ENCODE measurements around the gene TSKU.

The TSKU gene

DNA sequence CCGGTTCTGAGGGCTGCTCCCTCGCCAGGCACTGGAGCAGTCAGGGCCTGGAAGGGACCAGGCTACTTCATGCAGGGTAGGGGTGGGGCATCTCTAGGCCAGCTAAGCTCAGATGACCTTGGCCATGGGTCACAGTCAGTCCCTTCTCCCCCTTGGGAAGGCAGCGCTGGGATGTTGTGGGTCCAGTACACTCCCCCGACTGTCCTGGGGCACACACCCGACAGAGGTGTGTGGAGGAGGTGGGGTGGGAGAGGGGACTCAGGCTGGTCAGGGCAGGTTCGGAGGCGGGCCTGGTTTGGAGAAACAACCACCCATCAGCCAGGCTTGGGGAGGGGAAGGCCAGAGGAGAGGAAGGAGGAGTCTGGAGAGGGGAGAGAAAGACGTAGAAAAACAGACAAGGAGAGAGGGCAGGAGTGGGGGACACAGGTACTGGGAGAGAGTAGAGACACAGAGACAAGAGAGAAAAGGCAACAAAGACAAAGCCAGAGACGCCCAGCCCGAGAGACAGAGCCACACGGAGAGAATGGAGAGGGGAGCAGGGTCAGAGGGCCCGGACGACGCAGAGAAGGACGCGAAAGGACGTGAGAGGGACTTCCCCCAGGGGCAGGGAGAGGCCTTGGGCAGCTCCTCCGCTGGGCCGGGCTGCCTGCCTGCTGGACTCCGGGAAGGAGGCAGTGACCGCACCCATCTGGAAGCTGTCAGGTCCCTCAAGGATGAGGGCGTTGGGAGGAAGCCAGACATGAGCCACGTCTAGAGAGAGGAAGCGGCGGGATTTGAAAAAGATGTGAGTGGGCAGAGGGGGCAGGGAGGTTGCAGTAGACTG, 30.6 kb upstream of the TSKU start:
- peak in 1 of 2 donors; percentile 50 for DNase-seq

GRCh38 chr11:76753449-76753848, 29.7 kb upstream of the TSKU start:
- DNase-seq, result no peak

GRCh38 chr11:76753950-76754349, 29.2 kb upstream of the TSKU start:
- no peak for DNase-seq

GRCh38 chr11:76756341-76756741, 26.8 kb upstream of the TSKU start:
- no peak for DNase-seq

- no peak for DNase-seq
Measured at GRCh38 chr11:76758311-76758710, 24.8 kb upstream of the TSKU start.

DNA sequence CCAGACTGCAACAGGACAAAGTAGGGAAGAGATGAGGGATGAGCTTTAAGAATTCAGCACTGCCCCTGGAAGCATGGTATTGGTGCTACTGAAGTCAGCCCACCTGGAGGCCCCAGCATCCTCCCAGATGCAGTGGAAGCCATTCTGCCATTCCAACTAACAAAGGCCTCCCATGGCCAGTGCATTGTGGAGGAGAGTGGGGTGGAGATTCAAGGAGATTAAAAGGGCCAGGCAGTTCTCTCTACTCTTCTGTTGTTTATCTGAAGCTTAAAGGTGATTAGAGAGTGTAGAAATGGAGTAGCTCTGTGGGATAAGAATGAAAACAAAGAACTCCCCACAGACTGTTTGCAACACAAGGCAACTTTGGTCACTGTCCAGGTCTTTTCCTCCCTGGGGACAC, 24.1 kb upstream of the TSKU start:
- DNase-seq, result no peak

GRCh38 chr11:76759517-76759916, 23.6 kb upstream of the TSKU start:
- DNase-seq, result no peak

GRCh38 chr11:76760236-76760635, 22.9 kb upstream of the TSKU start:
- no peak for DNase-seq

- no peak for DNase-seq
Measured at GRCh38 chr11:76761718-76762355, 21.3 kb upstream of the TSKU start.

- DNase-seq, result no peak
Measured at GRCh38 chr11:76762356-76762752, 20.8 kb upstream of the TSKU start.

DNA sequence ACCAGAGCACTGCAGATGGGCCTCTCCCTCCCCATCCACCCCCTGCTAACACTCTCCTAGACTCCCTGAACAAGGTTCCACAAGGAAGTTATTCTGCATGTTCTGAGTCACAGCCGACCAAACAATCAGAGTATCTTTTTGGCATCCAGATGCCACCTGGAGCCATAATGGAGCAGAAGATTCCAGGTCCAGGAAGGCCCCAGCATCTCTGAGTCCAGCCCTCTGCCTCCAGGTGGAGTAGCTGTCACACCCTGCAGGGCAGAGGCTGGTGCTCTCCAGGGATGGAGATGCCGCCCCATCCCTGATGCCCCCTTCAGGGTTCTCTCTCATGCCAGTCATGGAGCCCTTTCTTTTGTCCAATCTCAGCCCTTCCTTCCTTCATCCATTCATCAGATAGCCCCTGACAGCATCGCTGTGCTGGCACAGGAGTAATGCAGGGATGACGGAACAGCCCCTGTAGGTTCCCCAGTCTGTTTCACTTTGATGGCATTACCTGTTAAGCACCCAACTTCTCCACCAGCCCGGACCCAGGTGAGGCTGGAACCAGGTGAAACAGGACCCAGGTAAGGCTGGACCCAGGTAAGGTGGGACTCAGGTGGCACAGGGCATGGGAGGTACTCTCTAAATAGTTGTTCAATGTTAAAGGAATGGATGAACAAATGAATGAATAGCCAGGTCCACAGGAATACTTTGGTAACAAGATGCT, 20.1 kb upstream of the TSKU start:
- no peak for DNase-seq

DNA sequence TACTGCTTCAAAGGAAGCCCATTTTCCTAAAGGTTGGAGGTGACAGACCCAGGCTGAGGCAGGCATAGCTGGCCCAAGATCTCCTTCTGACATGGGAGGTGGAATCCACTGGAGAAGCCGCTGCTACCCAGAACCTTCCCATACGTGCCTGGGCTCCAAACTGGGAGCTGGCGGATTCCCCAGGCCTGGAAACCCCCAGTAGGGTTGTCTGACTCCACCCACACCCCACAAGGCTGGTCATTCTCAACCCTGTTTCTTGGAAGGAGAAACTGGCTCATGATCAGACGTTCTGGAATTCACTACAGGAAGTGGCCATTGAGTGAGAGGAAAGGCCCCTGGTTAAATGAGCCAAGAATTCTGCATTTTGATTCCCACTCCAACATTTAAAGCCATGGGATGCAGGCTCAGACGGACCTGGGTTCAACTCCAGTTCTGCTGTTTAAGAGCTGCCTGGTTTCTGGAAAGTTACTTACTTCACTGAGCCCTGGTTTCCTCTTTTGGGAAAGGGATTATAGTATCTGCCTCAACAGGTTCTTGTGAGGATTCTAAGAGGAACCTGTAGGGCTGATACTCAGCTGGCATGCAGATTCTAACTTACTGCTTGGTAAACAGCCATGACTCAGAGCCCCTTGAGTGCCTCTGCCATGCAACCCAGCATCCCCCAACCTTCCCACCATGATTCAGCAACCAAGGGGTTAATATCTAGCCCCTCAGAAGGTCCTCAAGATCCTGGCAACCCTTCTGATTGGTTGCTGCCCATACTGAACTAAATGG, 19.4 kb upstream of the TSKU start:
- DNase-seq, result peak; percentile 26 to 62

DNA sequence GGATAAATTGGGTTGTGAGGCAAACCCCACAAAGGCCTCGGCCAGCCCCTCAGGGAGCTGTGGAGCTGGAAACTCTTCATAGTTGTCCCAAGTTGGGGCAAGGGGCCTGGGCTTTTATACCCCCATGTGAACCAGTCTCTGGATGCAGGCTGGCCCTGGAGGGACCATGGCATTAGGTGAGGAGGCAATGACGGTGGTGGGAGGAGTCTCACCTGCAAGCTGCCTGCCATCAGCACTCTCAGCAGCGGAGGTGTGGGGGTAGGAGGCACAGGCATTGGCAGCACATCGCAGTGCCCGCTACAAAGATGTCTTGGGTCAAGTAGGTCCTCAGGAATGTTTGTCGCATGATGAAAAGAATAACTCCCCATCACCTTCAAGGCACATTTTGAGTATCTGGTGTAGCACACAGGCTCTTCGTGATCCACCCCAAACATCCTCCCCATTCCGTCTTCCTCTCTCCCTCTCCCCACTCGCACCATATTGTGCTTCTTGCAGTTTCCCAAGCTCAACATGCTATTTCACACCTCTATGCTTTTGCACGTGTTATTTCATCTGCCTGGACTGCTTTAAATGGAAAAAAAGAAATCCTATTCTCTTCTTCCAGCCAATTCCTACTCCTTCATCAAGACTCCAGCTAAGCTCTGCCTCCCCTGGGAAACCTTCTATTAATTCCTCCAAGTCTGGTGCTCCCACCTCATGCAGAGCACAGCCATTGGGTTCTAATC, 18.1 kb upstream of the TSKU start:
- no peak for DNase-seq

DNA sequence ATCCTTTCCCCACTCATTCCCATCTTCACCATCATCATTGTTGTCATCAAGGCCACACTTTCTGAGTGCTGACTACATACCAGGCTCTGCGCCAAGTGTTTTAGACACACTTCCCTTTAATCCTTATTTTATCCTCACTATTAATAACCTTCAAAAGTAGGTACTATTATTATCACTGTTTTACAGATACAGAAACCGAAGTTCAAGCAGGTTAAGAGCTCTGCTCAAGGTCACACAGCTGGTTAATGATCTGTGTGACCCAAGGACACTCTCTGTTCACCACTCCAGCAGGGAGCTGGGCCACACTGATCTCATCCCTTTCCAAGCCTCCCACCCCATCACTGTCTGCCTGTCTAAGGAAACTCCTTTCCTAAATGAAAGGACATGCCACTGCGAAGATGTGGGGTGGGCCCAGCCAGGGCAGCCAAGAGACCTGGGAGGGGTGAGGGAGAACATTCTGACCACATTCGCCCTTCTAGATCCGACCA, 17.2 kb upstream of the TSKU start:
- no peak for DNase-seq

DNA sequence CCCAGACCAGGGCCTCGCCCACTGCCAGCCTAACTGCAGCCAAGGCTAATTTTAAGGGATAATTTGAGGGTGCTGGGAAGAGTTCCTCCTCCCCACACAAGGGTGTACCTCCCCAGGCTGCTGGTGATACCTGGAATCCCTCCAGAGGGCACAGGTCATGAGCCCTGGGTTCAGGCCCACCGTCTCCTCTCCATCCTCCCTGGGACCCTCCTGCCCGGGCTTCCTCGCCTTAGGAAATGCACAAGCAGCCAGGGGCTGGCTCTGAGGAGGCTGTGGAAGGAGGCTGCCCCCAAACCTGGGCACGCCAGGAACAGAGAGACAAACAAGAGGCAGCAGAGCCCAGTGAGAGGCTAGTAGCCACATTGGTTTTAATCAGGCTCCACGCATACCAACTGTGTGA, 16.6 kb upstream of the TSKU start:
- DNase-seq, result no peak

GRCh38 chr11:76767659-76768058, 15.5 kb upstream of the TSKU start:
- DNase-seq, result no peak

DNA sequence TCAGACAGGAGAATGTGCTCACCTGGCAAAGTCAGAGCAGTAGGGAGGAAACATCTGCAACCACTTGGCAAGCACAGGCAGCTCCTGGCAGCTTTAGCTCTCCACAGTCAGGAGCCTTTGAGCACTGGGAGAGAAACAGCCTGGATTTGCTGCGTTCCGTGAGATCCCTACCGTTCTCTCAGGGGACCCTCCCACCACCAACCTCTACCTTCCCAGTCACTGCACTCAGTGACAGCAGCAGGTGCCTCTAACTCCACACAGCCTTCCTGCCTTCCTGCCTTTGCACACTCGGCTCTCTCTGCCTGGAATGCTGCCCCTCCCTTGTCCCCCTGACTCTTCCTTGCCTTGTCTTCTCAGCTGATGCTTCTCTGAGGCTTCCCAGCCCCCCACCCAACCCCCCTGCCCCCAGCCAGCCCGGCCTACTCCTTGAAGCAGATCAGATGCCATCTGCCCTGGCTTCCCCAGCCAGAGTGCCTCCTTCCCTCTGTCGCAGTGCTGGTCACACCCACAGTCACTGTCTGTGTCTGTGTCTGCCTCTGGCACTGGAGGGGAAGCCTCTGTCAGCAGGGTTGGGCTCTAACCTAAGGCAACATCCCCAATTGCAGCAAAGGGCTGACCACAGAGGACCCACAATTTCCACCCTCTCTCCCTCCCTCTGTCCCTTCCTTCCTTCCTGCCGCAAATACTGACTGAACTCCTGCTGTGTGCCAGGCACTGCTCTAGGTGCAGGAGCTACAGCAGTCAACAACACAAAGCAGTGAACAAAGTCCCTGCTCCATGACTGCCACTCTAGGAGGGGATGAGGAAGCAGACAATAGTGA, 14.9 kb upstream of the TSKU start:
- peak; percentile 86 to 88 for DNase-seq

DNA sequence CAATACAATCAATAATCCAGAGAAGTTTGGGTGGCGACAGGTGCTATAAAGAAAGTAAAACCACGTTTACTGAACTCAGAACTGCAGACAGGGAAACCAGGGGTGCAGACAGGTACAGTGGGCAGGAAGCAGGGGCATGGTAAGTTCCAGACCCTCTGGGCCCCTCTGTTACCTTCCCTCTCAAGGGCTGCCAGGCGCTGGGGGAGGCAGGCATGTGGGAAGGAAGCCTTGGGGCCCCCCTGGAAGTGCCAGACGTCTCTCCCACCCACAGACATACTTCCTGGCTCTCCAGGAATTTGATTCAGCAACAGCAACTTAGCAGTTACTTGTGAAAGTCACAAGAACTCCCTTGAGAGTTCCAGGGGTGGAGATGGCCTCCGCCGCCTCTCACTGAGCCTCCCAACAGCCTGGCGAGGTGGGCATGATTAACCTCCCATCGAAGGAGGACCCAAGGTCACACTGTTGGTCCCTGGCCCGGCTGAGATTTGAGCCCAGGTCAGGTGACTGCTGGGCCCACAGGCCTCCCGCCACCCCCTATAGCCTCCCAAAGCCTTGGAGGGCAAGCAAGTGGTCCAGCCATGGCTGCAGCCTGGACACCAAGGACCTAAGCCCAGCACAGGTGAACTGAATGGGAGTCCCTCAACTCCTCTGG, 14.1 kb upstream of the TSKU start:
- DNase-seq, result peak; percentile 56 to 72

DNA sequence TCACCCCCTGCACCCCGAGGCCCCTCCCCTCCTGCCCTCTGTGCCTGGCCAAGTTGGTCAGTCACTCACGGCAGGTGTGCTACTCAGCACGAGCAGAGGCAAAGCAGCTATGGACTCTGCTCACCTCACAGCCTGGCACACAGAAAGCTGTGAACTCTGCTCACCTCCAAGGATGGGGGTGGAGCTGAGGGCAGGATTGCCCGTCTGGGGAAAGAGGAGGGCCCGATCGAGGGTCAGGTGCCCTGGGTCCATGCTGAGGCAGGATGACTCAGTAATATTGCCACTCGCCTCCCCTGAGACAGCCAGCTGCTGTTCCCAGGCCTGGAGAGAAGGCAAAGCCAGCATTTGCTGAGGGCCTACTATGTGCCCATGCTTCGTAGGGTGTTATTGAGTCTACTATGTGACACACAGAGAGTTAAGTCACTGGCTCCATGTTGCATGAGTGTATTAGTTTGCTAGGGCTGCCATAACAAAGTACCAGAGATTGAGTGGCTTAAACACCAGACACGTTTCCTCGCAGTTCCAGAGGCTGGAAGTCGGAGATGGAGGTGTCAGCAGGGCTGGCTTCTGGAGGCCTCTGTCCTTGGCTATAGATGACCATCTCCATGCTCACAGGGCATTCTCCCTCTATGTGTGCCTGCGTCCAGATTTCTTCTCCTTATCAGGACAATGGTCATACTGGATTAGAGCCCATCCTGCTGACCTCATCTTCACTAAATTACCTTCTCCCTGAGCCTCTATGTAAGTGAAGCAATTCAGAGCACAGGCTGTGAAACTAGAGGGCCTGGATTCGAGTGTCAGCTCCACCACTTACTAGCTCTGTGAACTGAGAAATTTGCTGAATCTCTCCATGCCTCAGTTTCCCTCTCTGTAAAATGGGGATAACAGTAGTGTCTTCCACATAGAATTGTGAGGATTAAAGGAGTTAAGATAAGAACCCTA, 13.2 kb upstream of the TSKU start:
- peak in 1 of 2 donors; percentile 62 for DNase-seq

Data from inflammatory macrophage (primary cell).